KMS-11 (cell line): ENCODE measurements around the gene ZBED4.

ENCODE experiments used
- H2AFZ ChIP-seq: fragments of 200-600 bp; sonication (generic); 2 replicates; pipeline ENCODE4 v1.6.1; 2016; ENCODE audit warnings: antibody characterized with exemption, mixed run types, low read depth
- H3K27ac ChIP-seq: fragments of 200-600 bp; sonication (generic); 2 replicates; pipeline ENCODE4 v1.6.1; 2016; ENCODE audit warnings: mild to moderate bottlenecking, mixed run types
- H3K27me3 ChIP-seq: fragments of 200-600 bp; sonication (generic); 2 replicates; pipeline ENCODE4 v1.6.1; 2017; ENCODE audit warnings: mild to moderate bottlenecking, low read depth, mixed run types, moderate library complexity; ENCODE audit not compliant: insufficient read depth
- H3K36me3 ChIP-seq: fragments of 200-600 bp; sonication (generic); 2 replicates; pipeline ENCODE4 v1.6.1; 2017; ENCODE audit warnings: mild to moderate bottlenecking, mixed run types; ENCODE audit not compliant: insufficient read depth
- H3K4me1 ChIP-seq: fragments of 200-600 bp; sonication (generic); 2 replicates; pipeline ENCODE4 v1.6.1; 2016; ENCODE audit warnings: mild to moderate bottlenecking, low read depth, mixed run types; ENCODE audit not compliant: poor library complexity, severe bottlenecking
- H3K4me2 ChIP-seq: fragments of 200-600 bp; sonication (generic); 2 replicates; pipeline ENCODE4 v1.7.0; 2016; ENCODE audit warnings: mild to moderate bottlenecking, mixed run types
- H3K4me3 ChIP-seq: fragments of 200-600 bp; sonication (generic); IDR thresholded peaks from 2 replicates; pipeline ENCODE4 v1.6.1; 2017; ENCODE audit warnings: low read depth, low read length, mixed read lengths; ENCODE audit not compliant: insufficient read depth
- H3K79me2 ChIP-seq: fragments of 200-600 bp; sonication (generic); 2 replicates; pipeline ENCODE4 v1.6.1; 2016; ENCODE audit warnings: low read depth, mixed run types; ENCODE audit not compliant: insufficient read depth
- H3K9ac ChIP-seq: fragments of 200-600 bp; sonication (generic); 2 replicates; pipeline ENCODE4 v1.6.1; 2016; ENCODE audit warnings: mild to moderate bottlenecking, mixed run types
- H4K20me1 ChIP-seq: fragments of 200-600 bp; sonication (generic); 2 replicates; pipeline ENCODE4 v1.6.1; 2016; ENCODE audit warnings: mild to moderate bottlenecking, mixed run types; ENCODE audit not compliant: insufficient read depth
- CTCF ChIP-seq: fragments of 200-600 bp; sonication (generic); conservative IDR thresholded peaks from 2 replicates; pipeline ENCODE4 v1.6.1; 2017; ENCODE audit warnings: low read depth, mild to moderate bottlenecking, antibody characterized with exemption, low read length, moderate library complexity, mixed read lengths

ZBED4 gene

DNA sequence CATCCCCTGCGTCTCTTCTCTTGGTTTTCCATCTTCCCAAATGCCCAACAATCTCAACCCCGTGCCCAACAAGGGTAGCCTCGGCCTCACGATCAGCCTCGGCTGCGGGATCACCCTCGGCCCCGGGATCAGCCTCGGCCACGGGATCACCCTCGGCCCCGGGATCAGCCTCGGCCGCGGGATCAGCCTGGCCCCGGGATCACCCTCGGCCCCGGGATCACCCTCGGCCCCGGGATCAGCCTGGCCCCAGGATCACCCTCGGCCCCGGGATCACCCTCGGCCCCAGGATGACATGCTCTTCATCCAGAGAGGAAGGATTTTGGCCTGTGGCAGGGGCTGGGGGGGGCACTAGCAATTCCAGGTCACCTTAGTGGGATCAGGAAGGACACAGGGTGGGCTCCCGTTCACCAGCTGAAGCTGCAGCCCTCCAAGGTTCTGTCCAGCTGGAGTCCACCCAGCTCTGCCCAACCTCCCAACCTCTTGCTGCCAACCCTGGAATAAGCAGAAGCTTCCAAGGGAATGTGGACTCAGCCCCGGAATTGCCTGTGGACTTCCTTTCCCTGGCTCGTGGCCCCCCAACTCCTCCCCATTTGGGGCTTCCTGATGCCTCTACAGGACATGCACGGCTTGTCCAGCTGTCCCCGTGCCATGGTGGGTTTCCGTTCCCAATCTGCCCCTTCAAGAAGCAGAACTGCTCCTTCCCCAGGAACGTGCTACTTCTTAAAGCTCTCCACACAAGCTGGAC lies 58.4 kb downstream of the ZBED4 start:
- Histone ChIP-seq H3K4me2 (no peak overlapping the region), H3K4me1 (no peaks in the 10 kb centered on the region), H3K79me2 (no peaks in the 10 kb centered on the region), H3K4me3 (no peak overlapping the region), H3K36me3 (no peaks in the 10 kb centered on the region), H3K27ac (no peak overlapping the region), H3K27me3 (no peaks in the 10 kb centered on the region), H3K9ac (no peak overlapping the region), H2AFZ (no peak overlapping the region), H4K20me1 (no peaks in the 10 kb centered on the region)
- TF ChIP-seq CTCF, result no peak

DNA sequence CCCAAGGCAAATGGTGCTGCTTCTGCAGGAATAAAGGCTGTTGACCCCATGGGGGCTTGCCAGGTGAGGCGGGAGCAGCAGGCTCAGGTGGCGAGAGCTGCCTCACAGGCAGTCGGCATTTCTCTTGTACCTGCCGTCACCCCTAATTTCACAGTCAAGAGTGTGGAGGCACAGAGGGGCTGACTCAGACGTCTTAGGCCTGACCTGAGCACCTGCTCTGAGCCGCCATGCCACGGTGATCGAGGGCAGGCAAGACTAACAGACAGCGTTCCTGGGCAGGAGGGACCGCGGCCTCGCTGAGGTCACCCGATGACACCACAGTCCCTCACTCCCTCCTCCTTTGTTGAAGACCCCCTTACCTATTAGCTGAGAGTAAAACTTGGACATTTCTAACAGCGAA lies 59.4 kb downstream of the ZBED4 start:
- no peaks in the 10 kb centered on the region for H3K4me1 ChIP-seq
- no peaks in the 10 kb centered on the region for H3K36me3 ChIP-seq
- H4K20me1 ChIP-seq, result no peaks in the 10 kb centered on the region
- H3K9ac ChIP-seq, result no peak overlapping the region
- no peaks in the 10 kb centered on the region for H3K79me2 ChIP-seq
- no peak overlapping the region for H3K27ac ChIP-seq
- TF ChIP-seq CTCF, result no peak
- no peak overlapping the region for H3K4me3 ChIP-seq
- H3K27me3 ChIP-seq, result no peaks in the 10 kb centered on the region
- H2AFZ ChIP-seq, result no peak overlapping the region
- H3K4me2 ChIP-seq, result no peak overlapping the region

- H3K27ac ChIP-seq, result no peak overlapping the region
- H3K4me3 ChIP-seq, result no peak overlapping the region
- no peaks in the 10 kb centered on the region for H3K36me3 ChIP-seq
- H3K4me2 ChIP-seq, result no peak overlapping the region
- no peaks in the 10 kb centered on the region for H4K20me1 ChIP-seq
- no peaks in the 10 kb centered on the region for H3K27me3 ChIP-seq
- H3K4me1 ChIP-seq, result no peaks in the 10 kb centered on the region
- no peak overlapping the region for H2AFZ ChIP-seq
- no peaks in the 10 kb centered on the region for H3K79me2 ChIP-seq
- no peak overlapping the region for H3K9ac ChIP-seq
- no peak for TF ChIP-seq CTCF
Measured at GRCh38 chr22:49913446-49913845, 59.8 kb downstream of the ZBED4 start.

DNA sequence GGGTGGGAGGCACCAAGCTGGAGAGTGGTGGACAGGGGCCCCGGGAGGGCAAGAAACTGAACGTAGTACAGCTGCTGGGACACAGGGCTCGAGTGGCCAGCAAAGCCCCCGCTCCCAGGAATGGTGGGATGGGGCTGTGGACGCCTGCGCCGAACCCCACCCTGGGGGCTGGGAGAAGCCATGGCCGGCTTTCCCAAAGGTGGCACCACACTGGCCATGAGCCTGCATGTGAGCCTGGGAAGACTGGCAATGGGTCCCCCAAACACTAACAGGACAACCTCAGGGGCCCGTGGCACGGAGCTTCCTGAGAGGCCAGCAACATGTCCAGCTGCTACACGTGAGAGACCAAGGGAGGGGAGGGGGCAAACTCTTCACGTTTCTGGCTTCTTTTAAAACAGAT lies 60.6 kb downstream of the ZBED4 start:
- Histone ChIP-seq H3K79me2 (no peaks in the 10 kb centered on the region), H2AFZ (no peak overlapping the region), H3K4me2 (no peak overlapping the region), H3K36me3 (no peaks in the 10 kb centered on the region), H4K20me1 (no peaks in the 10 kb centered on the region), H3K4me3 (no peak overlapping the region), H3K27me3 (no peaks in the 10 kb centered on the region), H3K9ac (no peak overlapping the region), H3K4me1 (peaks cover under 1% of the 10 kb centered on the region), H3K27ac (no peak overlapping the region)
- TF ChIP-seq CTCF, result no peak
